GM12891 (cell line): Measurements from ENCODE around the gene UTP3.

ENCODE experiments used
- POLR2A ChIP-seq: IDR thresholded peaks from 2 replicates; pipeline ENCODE4 v1.6.1; 2011; ENCODE audit warnings: low read depth, low read length, control low read depth
- POLR2AphosphoS5 ChIP-seq: IDR thresholded peaks from 2 replicates; pipeline ENCODE4 v1.6.1; 2011; ENCODE audit warnings: low read depth, low read length, control low read depth
- TAF1 ChIP-seq: IDR thresholded peaks from 2 replicates; pipeline ENCODE4 v1.6.1; 2011; ENCODE audit warnings: low read depth, low read length, control low read depth

DNA sequence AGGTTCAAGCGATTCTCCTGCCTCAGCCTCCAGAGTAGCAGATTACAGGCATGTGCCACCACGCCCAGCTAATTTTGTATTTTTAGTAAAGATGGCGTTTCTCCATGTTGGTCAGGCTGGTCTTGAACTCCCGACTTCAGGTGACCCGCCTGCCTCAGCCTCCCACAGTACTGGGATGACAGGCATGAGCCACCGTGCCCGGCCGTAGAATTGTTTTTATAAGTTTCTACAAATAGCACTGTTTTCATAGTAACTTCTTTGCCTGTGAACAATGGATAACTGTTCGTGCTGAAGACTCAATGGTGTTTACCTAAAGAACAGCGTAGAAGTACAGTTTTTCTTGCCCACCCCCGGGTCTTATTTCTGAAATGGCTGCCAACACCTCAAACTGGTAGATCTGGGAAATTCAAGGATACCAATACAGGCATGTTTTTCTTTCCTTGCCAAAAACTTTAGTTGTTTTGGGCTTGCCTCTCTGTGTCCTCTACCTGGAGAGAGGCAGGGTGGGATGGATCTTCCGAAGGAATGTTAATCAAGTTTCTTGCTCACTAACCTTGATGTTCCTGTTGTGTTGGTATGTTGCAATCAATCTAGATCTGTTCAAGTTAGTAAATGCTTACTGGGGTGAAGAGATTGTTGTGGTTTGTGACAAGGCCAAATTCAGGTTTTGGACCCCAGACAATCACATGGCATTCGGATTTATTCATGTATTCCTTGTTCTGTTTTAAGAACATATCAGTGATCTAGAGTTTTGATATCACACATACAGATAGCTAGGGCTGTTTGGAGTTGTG is 30.7 kb downstream of the UTP3 start:
- TF ChIP-seq POLR2A (no peak), POLR2AphosphoS5 (no peak), TAF1 (no peak)
